Measurements from ENCODE around the gene SLC9A9.

SLC9A9 gene

DNA sequence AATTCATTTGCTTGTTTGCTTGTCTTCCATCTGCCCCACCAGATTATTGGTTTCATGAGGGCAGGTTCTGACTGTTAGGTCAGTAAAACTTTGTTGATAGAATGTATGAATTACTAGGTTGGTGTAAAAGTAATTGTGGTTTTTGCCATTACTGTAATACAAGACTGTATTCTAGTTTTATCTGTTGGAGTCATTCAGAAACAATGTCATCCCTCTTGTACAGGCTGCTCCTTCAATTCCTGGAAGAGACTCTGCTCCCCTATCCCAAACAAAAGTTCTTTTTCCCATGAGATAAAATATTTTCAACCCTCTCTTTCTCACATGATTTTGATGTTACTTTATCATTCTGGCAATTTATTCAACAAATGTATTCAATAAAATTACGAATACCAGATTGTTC lies 613.7 kb downstream of the SLC9A9 start:
- Histone ChIP-seq H3K36me3 (ENCODE audit: insufficient read depth, low read length) (no peaks in the 10 kb centered on the region), H3K9ac (ENCODE audit: low read depth, low read length) (no peak overlapping the region), H3K4me1 (ENCODE audit: insufficient read depth, low read length) (no peaks in the 10 kb centered on the region), H3K9me3 (ENCODE audit: control insufficient read depth, insufficient read depth, low read length) (no peaks in the 10 kb centered on the region)

DNA sequence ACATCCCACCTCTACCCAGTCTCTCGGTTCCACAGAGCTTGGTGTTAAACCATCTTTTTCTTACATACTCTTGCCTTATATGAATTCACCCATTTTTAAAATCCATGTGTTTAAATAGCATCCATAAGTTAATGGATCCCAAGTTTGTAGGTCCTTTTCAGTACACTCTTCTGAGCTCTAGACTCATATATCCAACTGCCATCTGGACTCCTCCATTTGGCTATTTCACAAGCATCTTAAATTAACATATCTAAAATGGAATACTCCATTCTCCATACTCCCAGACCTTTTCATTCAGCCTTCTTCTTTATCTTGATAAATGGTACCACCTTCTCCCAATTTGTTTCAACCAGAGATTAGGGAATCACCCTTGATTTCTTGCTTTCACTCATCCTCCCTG lies 615.3 kb downstream of the SLC9A9 start:
- no peaks in the 10 kb centered on the region for H3K4me1 ChIP-seq (ENCODE audit: insufficient read depth, low read length)
- no peaks in the 10 kb centered on the region for H3K9me3 ChIP-seq (ENCODE audit: control insufficient read depth, insufficient read depth, low read length)
- H3K36me3 ChIP-seq (ENCODE audit: insufficient read depth, low read length), result no peaks in the 10 kb centered on the region
- no peak overlapping the region for H3K9ac ChIP-seq (ENCODE audit: low read depth, low read length)

DNA sequence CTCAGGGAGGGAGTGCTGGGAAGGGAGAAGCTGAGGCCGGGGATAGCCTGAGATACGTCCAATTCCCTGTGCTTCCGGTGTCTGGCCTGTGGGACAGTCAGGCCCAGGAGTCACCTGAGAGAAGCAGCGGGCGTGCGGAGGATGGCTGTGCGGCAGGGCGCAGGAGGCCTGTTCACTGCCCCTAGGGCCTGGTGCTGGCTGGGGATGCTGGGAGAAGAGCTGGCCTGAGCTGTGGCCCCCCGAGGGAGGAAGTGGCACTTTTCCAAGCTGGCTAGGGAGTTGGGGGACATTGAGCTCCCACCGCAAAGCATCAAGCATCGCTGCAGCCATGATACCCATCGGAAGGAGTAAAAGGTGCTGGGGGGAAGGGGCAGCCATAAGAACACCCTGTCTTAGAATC lies 619.9 kb downstream of the SLC9A9 start:
- Histone ChIP-seq H3K9ac (ENCODE audit: low read depth, low read length) (no peak overlapping the region), H3K4me1 (ENCODE audit: insufficient read depth, low read length) (no peaks in the 10 kb centered on the region)

DNA sequence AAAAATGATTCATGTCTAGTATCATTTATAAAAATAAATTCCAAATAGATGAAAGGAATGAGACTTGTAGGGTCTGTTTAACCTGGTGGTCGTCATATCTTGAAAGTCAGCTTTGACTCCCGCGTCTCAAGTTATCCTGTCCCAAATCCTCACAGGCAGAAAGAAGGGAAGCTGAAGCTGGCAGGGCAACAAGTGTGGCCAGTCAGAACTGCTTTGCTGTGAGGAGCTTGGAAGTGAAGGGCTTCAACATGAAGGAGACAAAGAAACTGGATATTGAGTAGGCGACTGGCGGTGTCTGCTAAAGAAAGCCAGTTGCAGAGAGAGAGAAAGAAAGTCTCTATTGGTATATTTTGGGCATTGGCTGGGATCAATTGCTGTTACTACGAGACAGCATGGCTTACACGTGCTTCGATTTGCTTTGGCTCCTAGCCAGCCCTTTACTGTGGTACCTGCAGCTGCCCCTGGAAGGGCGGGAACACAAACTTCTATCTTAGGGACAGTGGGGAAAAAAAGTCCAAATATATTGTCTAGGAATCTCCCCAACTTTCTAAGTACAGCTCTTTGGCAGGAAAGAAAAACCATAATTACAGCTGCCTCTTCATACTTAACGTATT lies 621.5 kb downstream of the SLC9A9 start:
- Histone ChIP-seq H3K4me1 (ENCODE audit: insufficient read depth, low read length) (no peaks in the 10 kb centered on the region), H3K9ac (ENCODE audit: low read depth, low read length) (no peak overlapping the region), H3K36me3 (ENCODE audit: insufficient read depth, low read length) (no peaks in the 10 kb centered on the region), H3K9me3 (ENCODE audit: control insufficient read depth, insufficient read depth, low read length) (no peaks in the 10 kb centered on the region)

More for the DNA sequence above, 619.9 kb downstream of the SLC9A9 start:
- no peaks in the 10 kb centered on the region for H3K36me3 ChIP-seq (ENCODE audit: insufficient read depth, low read length)
- H3K9me3 ChIP-seq (ENCODE audit: control insufficient read depth, insufficient read depth, low read length), result no peaks in the 10 kb centered on the region

DNA sequence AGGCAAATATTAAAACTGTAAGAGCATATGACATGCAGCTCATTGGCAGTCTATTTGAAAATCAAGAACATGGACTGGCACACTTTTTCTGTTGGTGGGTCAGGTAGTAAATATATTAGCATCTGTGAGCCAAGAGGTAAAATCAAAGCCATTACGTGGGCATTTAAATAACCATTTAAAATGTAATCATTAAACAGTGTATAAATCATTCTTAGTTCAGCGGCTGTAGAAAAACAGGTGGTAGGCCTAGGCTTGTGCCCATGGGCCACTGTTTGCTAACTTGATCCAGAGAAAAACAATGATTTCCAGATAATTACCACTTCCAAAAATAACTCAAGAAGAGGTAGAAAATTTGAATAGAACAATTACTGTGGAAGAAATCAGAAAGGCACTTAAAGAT lies 623.6 kb downstream of the SLC9A9 start:
- Histone ChIP-seq H3K36me3 (ENCODE audit: insufficient read depth, low read length) (no peaks in the 10 kb centered on the region), H3K9ac (ENCODE audit: low read depth, low read length) (no peak overlapping the region), H3K9me3 (ENCODE audit: control insufficient read depth, insufficient read depth, low read length) (no peaks in the 10 kb centered on the region), H3K4me1 (ENCODE audit: insufficient read depth, low read length) (no peaks in the 10 kb centered on the region)

DNA sequence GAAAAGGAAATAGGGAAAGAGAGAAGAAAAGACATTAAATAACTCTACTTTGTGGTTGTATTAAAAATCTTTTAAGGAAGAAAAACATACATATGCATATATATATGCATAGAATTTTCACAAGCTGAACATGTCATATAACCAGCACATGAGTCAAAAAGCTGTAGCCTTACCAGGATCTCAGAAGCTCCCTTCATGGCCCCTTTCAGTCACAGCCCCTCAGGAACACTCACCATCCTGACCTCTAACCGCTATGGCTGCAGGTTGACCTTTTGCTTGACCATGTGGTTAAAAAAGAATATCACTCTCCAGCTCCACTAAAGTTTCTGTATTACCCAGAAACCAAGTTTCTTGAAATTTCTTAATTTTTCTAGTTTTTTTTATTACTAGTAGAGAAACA lies 625.3 kb downstream of the SLC9A9 start:
- H3K9me3 ChIP-seq (ENCODE audit: control insufficient read depth, insufficient read depth, low read length), result no peaks in the 10 kb centered on the region
- no peaks in the 10 kb centered on the region for H3K36me3 ChIP-seq (ENCODE audit: insufficient read depth, low read length)
- H3K9ac ChIP-seq (ENCODE audit: low read depth, low read length), result no peak overlapping the region
- peaks cover 7% of the 10 kb centered on the region; the same call in 1 of the 2 replicates for H3K4me1 ChIP-seq (ENCODE audit: insufficient read depth, low read length)

DNA sequence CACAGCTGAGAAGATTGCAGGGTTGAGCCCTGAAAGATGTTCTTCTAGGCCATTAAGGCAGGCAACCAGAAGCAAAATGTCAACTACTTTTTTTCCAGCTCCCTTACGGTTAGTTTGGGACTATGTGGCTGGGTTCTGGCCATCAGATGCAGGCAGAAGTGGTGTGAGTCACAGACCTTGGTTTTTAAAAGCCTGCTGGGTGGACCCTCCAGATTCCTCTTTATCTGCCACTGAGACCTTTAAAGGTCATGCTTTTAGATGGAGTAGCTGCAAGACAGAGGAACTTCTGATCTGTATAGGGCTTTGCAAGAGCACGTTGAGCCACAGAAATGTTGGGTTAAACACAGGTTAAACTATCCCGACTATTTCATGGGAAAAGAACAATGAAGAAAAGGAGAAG lies 625.8 kb downstream of the SLC9A9 start:
- peaks cover 7% of the 10 kb centered on the region; the same call in 1 of the 2 replicates for H3K4me1 ChIP-seq (ENCODE audit: insufficient read depth, low read length)
- H3K9me3 ChIP-seq (ENCODE audit: control insufficient read depth, insufficient read depth, low read length), result no peaks in the 10 kb centered on the region
- H3K9ac ChIP-seq (ENCODE audit: low read depth, low read length), result no peak overlapping the region
- no peaks in the 10 kb centered on the region for H3K36me3 ChIP-seq (ENCODE audit: insufficient read depth, low read length)

DNA sequence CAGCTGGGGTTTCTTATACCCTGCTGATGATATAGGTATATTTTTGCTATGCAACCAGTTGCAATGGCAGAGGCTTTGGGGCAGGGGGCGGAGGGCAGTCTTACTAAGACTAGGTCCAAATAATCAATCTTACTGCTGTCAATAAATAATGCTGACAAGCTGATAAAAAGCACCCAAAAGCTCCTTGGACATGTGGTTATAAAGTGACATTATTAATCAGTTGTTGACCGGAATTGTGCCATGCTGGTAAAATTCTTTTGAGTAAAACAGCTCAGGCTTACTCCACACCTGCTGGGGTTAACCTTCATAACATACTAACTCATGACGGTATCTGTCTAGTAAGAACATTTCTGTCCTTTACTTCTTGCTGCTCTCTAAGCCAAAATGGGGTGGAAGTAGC lies 626.8 kb downstream of the SLC9A9 start:
- Histone ChIP-seq H3K4me1 (ENCODE audit: insufficient read depth, low read length) (peaks cover 7% of the 10 kb centered on the region; the same call in 1 of the 2 replicates), H3K9ac (ENCODE audit: low read depth, low read length) (no peak overlapping the region), H3K9me3 (ENCODE audit: control insufficient read depth, insufficient read depth, low read length) (no peaks in the 10 kb centered on the region), H3K36me3 (ENCODE audit: insufficient read depth, low read length) (no peaks in the 10 kb centered on the region)

DNA sequence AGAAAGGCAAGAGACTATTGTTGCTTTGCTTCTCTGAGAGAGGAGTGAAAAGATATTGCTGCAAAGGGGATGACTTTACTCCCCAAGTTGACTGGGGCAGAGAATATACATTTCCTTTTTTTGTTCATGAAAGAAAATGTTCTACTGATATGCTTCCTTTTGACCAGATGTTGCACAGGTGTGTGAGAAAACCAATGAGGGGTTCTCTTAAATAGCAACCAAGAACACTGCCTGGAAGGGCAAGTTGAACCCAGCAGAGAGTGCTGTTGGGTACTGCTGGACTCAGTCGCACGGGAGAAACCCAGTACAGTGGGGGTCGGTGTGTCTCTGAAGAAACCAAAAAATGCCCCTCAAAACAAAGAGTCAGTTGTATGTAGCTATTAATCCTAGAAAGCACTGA lies 627.5 kb downstream of the SLC9A9 start:
- Histone ChIP-seq H3K9me3 (ENCODE audit: control insufficient read depth, insufficient read depth, low read length) (0 out of 2 replicates have a peak, but pooled peaks cover under 1% of the 10 kb centered on the region), H3K36me3 (ENCODE audit: insufficient read depth, low read length) (no peaks in the 10 kb centered on the region), H3K9ac (ENCODE audit: low read depth, low read length) (no peak overlapping the region), H3K4me1 (ENCODE audit: insufficient read depth, low read length) (peaks cover 7% of the 10 kb centered on the region; the same call in 1 of the 2 replicates)

DNA sequence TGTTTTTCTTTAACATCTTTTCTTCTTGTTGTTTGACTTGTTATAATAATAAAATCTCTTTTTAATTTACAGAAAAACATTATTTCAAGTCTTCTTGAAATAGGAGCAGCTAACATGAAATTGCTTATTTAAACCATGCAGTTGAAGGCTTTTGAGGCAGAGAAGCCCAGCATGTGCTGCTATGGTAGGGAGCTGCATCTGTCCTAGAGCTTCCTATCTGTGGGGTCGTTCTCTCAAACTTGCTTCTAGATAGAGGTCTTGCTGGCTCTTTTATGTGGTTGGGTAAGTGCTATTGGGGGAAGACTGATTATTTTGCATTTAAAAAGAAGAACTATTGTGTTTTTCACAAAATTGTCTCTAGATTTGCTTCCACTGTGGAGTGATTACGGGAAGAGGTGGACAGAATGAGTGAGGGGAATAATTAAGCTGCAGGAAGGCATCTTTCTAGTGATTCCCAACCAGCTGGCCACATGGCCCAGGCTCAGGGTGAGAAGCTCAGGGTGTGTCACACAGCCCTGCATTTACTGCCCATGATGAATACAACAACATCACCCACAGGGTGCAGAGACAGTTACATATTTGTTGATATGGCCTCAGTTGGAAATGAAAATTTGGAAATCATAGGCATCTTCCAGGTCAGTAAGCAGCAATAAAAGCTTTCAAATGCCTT lies 630.0 kb downstream of the SLC9A9 start:
- Histone ChIP-seq H3K9ac (ENCODE audit: low read depth, low read length) (no peak overlapping the region), H3K9me3 (ENCODE audit: control insufficient read depth, insufficient read depth, low read length) (peaks cover 3% of the 10 kb centered on the region; the same call in 1 of the 2 replicates), H3K4me1 (ENCODE audit: insufficient read depth, low read length) (peaks cover 7% of the 10 kb centered on the region; the same call in 1 of the 2 replicates), H3K36me3 (ENCODE audit: insufficient read depth, low read length) (no peaks in the 10 kb centered on the region)

DNA sequence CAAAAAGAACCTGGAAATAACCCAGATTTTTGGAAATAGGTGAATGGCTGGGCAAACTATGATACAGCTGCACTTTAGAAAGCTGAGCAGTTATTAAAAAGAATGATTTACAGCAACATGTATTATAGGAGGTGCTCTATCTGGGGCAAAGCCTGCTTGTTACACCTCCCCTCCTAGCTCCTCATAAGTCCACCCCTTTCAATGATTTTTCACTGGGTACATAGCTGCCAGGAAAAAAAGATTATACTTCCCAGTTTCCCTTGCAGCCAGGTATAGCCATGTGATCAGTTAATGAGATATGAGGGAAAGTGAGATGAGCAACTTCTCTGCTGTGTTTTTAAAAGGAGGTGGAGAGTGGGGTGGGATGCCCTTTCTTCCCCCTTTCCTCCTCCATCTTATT lies 631.0 kb downstream of the SLC9A9 start:
- Histone ChIP-seq H3K4me1 (ENCODE audit: insufficient read depth, low read length) (peaks cover 7% of the 10 kb centered on the region; the same call in 1 of the 2 replicates), H3K9ac (ENCODE audit: low read depth, low read length) (no peak overlapping the region), H3K9me3 (ENCODE audit: control insufficient read depth, insufficient read depth, low read length) (peaks cover 3% of the 10 kb centered on the region; the same call in 1 of the 2 replicates), H3K36me3 (ENCODE audit: insufficient read depth, low read length) (no peaks in the 10 kb centered on the region)

DNA sequence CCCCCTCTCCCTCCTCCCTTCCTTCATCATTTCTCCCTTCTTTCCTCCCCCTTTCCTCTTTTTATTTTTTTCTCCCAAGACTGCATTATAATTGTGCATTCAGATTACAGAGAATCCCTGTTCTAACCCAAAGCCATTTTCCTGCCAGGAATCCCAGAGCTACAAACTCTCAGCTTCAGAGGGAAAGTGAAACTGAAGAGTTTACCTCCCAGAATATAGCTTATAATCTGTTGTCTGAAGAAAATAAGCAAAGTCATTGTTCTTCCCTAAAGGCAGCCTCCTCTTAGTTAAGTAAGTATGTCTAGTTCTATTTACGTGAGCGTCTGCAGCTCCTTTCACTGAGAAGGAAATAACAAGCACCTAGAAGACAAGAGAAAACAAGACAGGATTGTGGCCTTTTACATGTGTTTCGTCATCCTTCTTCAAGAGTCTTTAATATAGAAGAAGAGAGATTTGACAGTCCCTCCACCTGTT lies 631.5 kb downstream of the SLC9A9 start:
- H3K4me1 ChIP-seq (ENCODE audit: insufficient read depth, low read length), result peaks cover 7% of the 10 kb centered on the region; the same call in 1 of the 2 replicates
- no peaks in the 10 kb centered on the region for H3K36me3 ChIP-seq (ENCODE audit: insufficient read depth, low read length)
- H3K9me3 ChIP-seq (ENCODE audit: control insufficient read depth, insufficient read depth, low read length), result peaks cover 3% of the 10 kb centered on the region; the same call in 1 of the 2 replicates
- no peak overlapping the region for H3K9ac ChIP-seq (ENCODE audit: low read depth, low read length)
